GM19438 (cell line): ENCODE measurements around the gene CRIP1.

Source experiments
- ATAC-seq: cut with Tn5 transposase; IDR thresholded peaks from one replicate; pipeline ENCODE4 v1.9.1; 2021; ENCODE audit warnings: low read depth; ENCODE audit not compliant: unreplicated experiment

The CRIP1 gene

GRCh38 chr14:105469456-105470349 lies 17.0 kb upstream of the CRIP1 start:
- ATAC-seq = no peak

- ATAC-seq = no peak
Observed at GRCh38 chr14:105470350-105471296, 16.1 kb upstream of the CRIP1 start.

GRCh38 chr14:105471297-105471821 lies 15.3 kb upstream of the CRIP1 start:
- no peak for ATAC-seq

GRCh38 chr14:105471823-105472485 lies 14.7 kb upstream of the CRIP1 start:
- no peak for ATAC-seq

- no peak for ATAC-seq
Observed at GRCh38 chr14:105472486-105472991, 14.1 kb upstream of the CRIP1 start.

- no peak for ATAC-seq
Observed at GRCh38 chr14:105473033-105473676, 13.5 kb upstream of the CRIP1 start.

GRCh38 chr14:105473677-105474482 lies 12.8 kb upstream of the CRIP1 start:
- ATAC-seq = no peak

GRCh38 chr14:105474483-105475268 lies 12.0 kb upstream of the CRIP1 start, which contains the start of gene CRIP2:
TSS of gene CRIP2 (plus strand) at chr14:105474821. CDS start at chr14:105474863, 42 bp downstream.
- ATAC-seq = no peak

- no peak for ATAC-seq
Observed at GRCh38 chr14:105475269-105476096, 11.2 kb upstream of the CRIP1 start.

GRCh38 chr14:105476097-105476830 lies 10.4 kb upstream of the CRIP1 start:
- no peak for ATAC-seq

- no peak for ATAC-seq
Observed at GRCh38 chr14:105476831-105477659, 9.6 kb upstream of the CRIP1 start.

GRCh38 chr14:105477660-105478397 lies 8.9 kb upstream of the CRIP1 start:
- no peak for ATAC-seq

- no peak for ATAC-seq
Observed at GRCh38 chr14:105478398-105479251, 8.1 kb upstream of the CRIP1 start.
